Femur (tissue), 1 donor: Measurements from ENCODE around the gene MGRN1.

Experiments used
- DNase-seq: peaks from one replicate; pipeline ENCODE4 v3.0.0-alpha.2; 2017

Gene MGRN1

GRCh38 chr16:4700997-4701743, 76.5 kb downstream of the MGRN1 start:
- no peak for DNase-seq

- peak; percentile 19 for DNase-seq
These were observed 77.3 kb downstream of the MGRN1 start for GRCh38 chr16:4701791-4702465.

GRCh38 chr16:4702466-4702808, 77.8 kb downstream of the MGRN1 start:
- DNase-seq, result no peak

GRCh38 chr16:4703906-4704305, 79.3 kb downstream of the MGRN1 start:
- no peak for DNase-seq

- no peak for DNase-seq
These were observed 79.9 kb downstream of the MGRN1 start for GRCh38 chr16:4704491-4704890.

GRCh38 chr16:4704913-4705312, 80.3 kb downstream of the MGRN1 start:
- DNase-seq, result no peak

GRCh38 chr16:4706871-4707270, 82.2 kb downstream of the MGRN1 start:
- no peak for DNase-seq

- DNase-seq, result no peak
These were observed 84.9 kb downstream of the MGRN1 start for GRCh38 chr16:4709481-4709880.

GRCh38 chr16:4713663-4714501, 89.3 kb downstream of the MGRN1 start:
- no peak for DNase-seq

GRCh38 chr16:4714996-4715395, 90.4 kb downstream of the MGRN1 start:
- no peak for DNase-seq

- no peak for DNase-seq
These were observed 93.8 kb downstream of the MGRN1 start for GRCh38 chr16:4718466-4718865.

GRCh38 chr16:4723071-4723767, 98.6 kb downstream of the MGRN1 start:
- DNase-seq, result no peak

GRCh38 chr16:4724661-4725270, 100.1 kb downstream of the MGRN1 start:
- DNase-seq, result no peak

GRCh38 chr16:4726616-4727015, 102.0 kb downstream of the MGRN1 start:
- no peak for DNase-seq

- DNase-seq, result no peak
These were observed 104.0 kb downstream of the MGRN1 start for GRCh38 chr16:4728676-4729075.

GRCh38 chr16:4729876-4730275, 105.2 kb downstream of the MGRN1 start:
- DNase-seq, result no peak

- DNase-seq, result no peak
These were observed 108.7 kb downstream of the MGRN1 start for GRCh38 chr16:4733211-4733742.

GRCh38 chr16:4733747-4734062, 109.1 kb downstream of the MGRN1 start:
- DNase-seq, result peak; percentile 48

GRCh38 chr16:4734063-4734729, 109.6 kb downstream of the MGRN1 start, which contains the start of the genes ANKS3 and DNAAF8:
Gene ANKS3 (minus strand): TSS chr16:4734271. CDS start chr16:4730149, 4,122 bp downstream.
Gene DNAAF8 (plus strand): TSS chr16:4734537. CDS start chr16:4736515, 1,978 bp downstream.
- peak; percentile 97 for DNase-seq

- peak; percentile 95 for DNase-seq
These were observed 110.3 kb downstream of the MGRN1 start for GRCh38 chr16:4734730-4735535.

- no peak for DNase-seq
These were observed 111.9 kb downstream of the MGRN1 start for GRCh38 chr16:4736546-4736945.
